Measurements from ENCODE around the gene IFI27.

- TF ChIP-seq EZH2 (IDR thresholded peaks at IDR 0.05), result no peak
- TF ChIP-seq POLR2AphosphoS5 (IDR thresholded peaks at IDR 0.05; ENCODE audit: borderline replicate concordance, low read depth, low read length), result no peak
- no peak for TF ChIP-seq FOXP2 (optimal IDR thresholded peaks at IDR 0.05; ENCODE audit: control extremely low read depth, extremely low read length, insufficient read depth)
Measured at GRCh38 chr14:94128216-94128839, 17.8 kb downstream of the IFI27 start.

All from SK-N-MC (cell line).